HEK293 (cell line): ENCODE measurements around the gene NPAS1.

ENCODE experiments used
- CTCF ChIA-PET: fragments of 350-600 bp; formaldehyde crosslinking; extraction: SDS; loops from one replicate; lab custom pipeline; 2021; ENCODE audit warnings: antibody characterized with exemption; lab: Yijun Ruan, JAX
- POLR2A ChIA-PET: fragments of 300-600 bp; formaldehyde crosslinking; extraction: SDS; loops from one replicate; lab custom pipeline; 2020; ENCODE audit warnings: antibody characterized with exemption, inconsistent platforms; lab: Yijun Ruan, JAX
- H3K27ac ChIP-seq: fragments of 200-500 bp; sonication (Bioruptor generic); 2 replicates; pipeline ENCODE4 v1.5.1; 2014; ENCODE audit warnings: low read depth, low read length, control low read depth, inconsistent platforms; ENCODE audit errors: extremely low read depth
- H3K36me3 ChIP-seq, 2 experiments: fragments of 200-500 bp in 1 of 2; sonication (Bioruptor generic) in 1 of 2; 1 replicate in 1 of 2; 2 replicates in 1 of 2; pipeline ENCODE4 v1.5.1; 2014 to 2017; ENCODE audit warnings: inconsistent platforms in 2 of 2, low read length in 2 of 2; ENCODE audit not compliant: control insufficient read depth in 2 of 2, insufficient read depth in 1 of 2
- H3K4me1 ChIP-seq: fragments of 200-500 bp; sonication (Bioruptor generic); 2 replicates; pipeline ENCODE4 v1.5.1; 2014; ENCODE audit warnings: mild to moderate bottlenecking, low read length, inconsistent platforms; ENCODE audit not compliant: control insufficient read depth, insufficient read depth
- H3K4me3 ChIP-seq: 2 replicates; pipeline ENCODE4 v1.5.1; 2011; ENCODE audit warnings: low read depth, mild to moderate bottlenecking, control low read depth, low read length, moderate library complexity
- H3K9me3 ChIP-seq: fragments of 200-500 bp; sonication (Bioruptor generic); 2 replicates; pipeline ENCODE4 v1.5.1; 2014; ENCODE audit warnings: low read depth, low read length, inconsistent platforms; ENCODE audit not compliant: control insufficient read depth, insufficient read depth
- GLIS2 ChIP-seq: fragments of 450-650 bp; formaldehyde crosslinking; IDR thresholded peaks from 2 replicates; pipeline ENCODE4 v1.5.1; 2016; ENCODE audit warnings: missing biosample characterization, missing genetic modification characterization
- PRDM2 ChIP-seq: fragments of 450-650 bp; formaldehyde crosslinking; IDR thresholded peaks from 2 replicates; pipeline ENCODE4 v1.5.1; 2016; ENCODE audit warnings: missing biosample characterization, missing genetic modification characterization, borderline replicate concordance
- PRDM4 ChIP-seq: fragments of 450-650 bp; formaldehyde crosslinking; IDR thresholded peaks from 2 replicates; pipeline ENCODE4 v1.5.1; 2017; ENCODE audit warnings: missing biosample characterization, missing genetic modification characterization
- SP2 ChIP-seq: fragments of 450-650 bp; formaldehyde crosslinking; IDR thresholded peaks from 2 replicates; pipeline ENCODE4 v1.5.1; 2016; ENCODE audit warnings: missing biosample characterization, missing genetic modification characterization
- WT1 ChIP-seq: fragments of 450-650 bp; formaldehyde crosslinking; IDR thresholded peaks from 2 replicates; pipeline ENCODE4 v1.5.1; 2016; ENCODE audit warnings: missing biosample characterization, missing genetic modification characterization
- ZEB2 ChIP-seq: fragments of 450-650 bp; formaldehyde crosslinking; IDR thresholded peaks from 2 replicates; pipeline ENCODE4 v1.5.1; 2016; ENCODE audit warnings: missing biosample characterization, missing genetic modification characterization
- ZNF132 ChIP-seq: fragments of 450-650 bp; formaldehyde crosslinking; IDR thresholded peaks from 2 replicates; pipeline ENCODE4 v1.5.1; 2017; ENCODE audit warnings: missing biosample characterization, missing genetic modification characterization, borderline replicate concordance
- ZNF18 ChIP-seq: fragments of 450-650 bp; formaldehyde crosslinking; IDR thresholded peaks from 2 replicates; pipeline ENCODE4 v1.5.1; 2016; ENCODE audit warnings: missing biosample characterization, missing genetic modification characterization
- ZNF239 ChIP-seq: fragments of 450-650 bp; formaldehyde crosslinking; IDR thresholded peaks from 2 replicates; pipeline ENCODE4 v1.5.1; 2016; ENCODE audit warnings: missing biosample characterization, missing genetic modification characterization
- ZNF335 ChIP-seq: fragments of 450-650 bp; formaldehyde crosslinking; conservative IDR thresholded peaks from 2 replicates; pipeline ENCODE4 v1.5.1; 2016; ENCODE audit warnings: missing biosample characterization, missing genetic modification characterization
- ZNF341 ChIP-seq: fragments of 450-650 bp; formaldehyde crosslinking; IDR thresholded peaks from 2 replicates; pipeline ENCODE4; 2016; ENCODE audit warnings: low read depth, missing biosample characterization, missing genetic modification characterization
- ZNF433 ChIP-seq: fragments of 450-650 bp; formaldehyde crosslinking; IDR thresholded peaks from 2 replicates; pipeline ENCODE4 v1.5.1; 2016; ENCODE audit warnings: missing biosample characterization, missing genetic modification characterization, low read depth
- ZNF501 ChIP-seq: fragments of 450-650 bp; formaldehyde crosslinking; IDR thresholded peaks from 2 replicates; pipeline ENCODE4 v1.5.1; 2016; ENCODE audit warnings: missing biosample characterization, missing genetic modification characterization
- ZNF600 ChIP-seq: fragments of 450-650 bp; formaldehyde crosslinking; IDR thresholded peaks from 2 replicates; pipeline ENCODE4 v1.5.1; 2016; ENCODE audit warnings: missing biosample characterization, missing genetic modification characterization
- ZNF623 ChIP-seq: fragments of 450-650 bp; formaldehyde crosslinking; IDR thresholded peaks from 2 replicates; pipeline ENCODE4 v1.5.1; 2016; ENCODE audit warnings: missing biosample characterization, missing genetic modification characterization
- ZSCAN16 ChIP-seq: fragments of 450-650 bp; formaldehyde crosslinking; IDR thresholded peaks from 2 replicates; pipeline ENCODE4 v1.5.1; 2016; ENCODE audit warnings: missing biosample characterization, missing genetic modification characterization

NPAS1 gene

GRCh38 chr19:47086280-47086679 is 66.6 kb downstream of the NPAS1 start:
- POLR2A ChIA-PET = no interaction called here
- no peaks in the 10 kb centered on the region for H3K4me1 ChIP-seq
- CTCF ChIA-PET = interaction anchor here (1.0 kb wide), 1 partner anchor 21 kb away, joined by 3 read pairs; no protein-coding TSS in a partner anchor
- TF ChIP-seq ZNF623 (tag by site-specific recombination) = no peak
- peaks cover 68 to 96% of the 10 kb centered on the region in 2 experiments for H3K36me3 ChIP-seq
- no peaks in the 10 kb centered on the region for H3K9me3 ChIP-seq
- no peak overlapping the region for H3K4me3 ChIP-seq
- no peak overlapping the region for H3K27ac ChIP-seq

- POLR2A ChIA-PET = no interaction called here
- CTCF ChIA-PET = no interaction called here
- peaks cover 74 to 91% of the 10 kb centered on the region in 2 experiments for H3K36me3 ChIP-seq
- no peaks in the 10 kb centered on the region for H3K4me1 ChIP-seq
- H3K9me3 ChIP-seq = no peaks in the 10 kb centered on the region
- H3K27ac ChIP-seq = no peak overlapping the region
- no peak overlapping the region for H3K4me3 ChIP-seq
- TF ChIP-seq ZEB2 (tag by site-specific recombination) (no peak), ZNF433 (tag by site-specific recombination) (no peak), ZSCAN16 (tag by site-specific recombination) (no peak), ZNF239 (tag by site-specific recombination) (no peak), ZNF132 (no peak), PRDM4 (no peak), GLIS2 (no peak), ZNF335 (no peak), ZNF501 (tag by site-specific recombination) (no peak), ZNF341 (tag by site-specific recombination) (no peak), ZNF600 (tag by site-specific recombination) (no peak), PRDM2 (tag by site-specific recombination) (no peak), ZNF18 (no peak), SP2 (tag by site-specific recombination) (no peak), WT1 (no peak)
Measured at GRCh38 chr19:47089767-47090350, 70.2 kb downstream of the NPAS1 start.
